Testis (tissue), 3 donors: ENCODE results near the gene MYADML2. TPM values are rescaled to one million over a fixed set of nuclear protein-coding genes. Genes with fewer than 3 reads are reported as not detected.

ENCODE experiments used
- DNase-seq: peaks from one replicate; pipeline ENCODE4 v3.0.0-alpha.2; 2019
- H3K27ac ChIP-seq, 2 donors: fragments of 200-600 bp; sonication (generic); one replicate each; pipeline ENCODE4 v1.5.1; 2019
- H3K27me3 ChIP-seq: fragments of 200-600 bp; sonication (generic); one replicate; pipeline ENCODE4 v1.5.1; 2019
- H3K36me3 ChIP-seq: fragments of 200-600 bp; sonication (generic); one replicate; pipeline ENCODE4 v1.5.1; 2017; ENCODE audit warnings: low read depth; ENCODE audit errors: missing control alignments
- H3K4me1 ChIP-seq: fragments of 200-600 bp; sonication (generic); one replicate; pipeline ENCODE4 v1.5.1; 2019
- H3K4me3 ChIP-seq, 2 donors: fragments of 200-600 bp; sonication (generic); one replicate each; pipeline ENCODE4 v1.5.1; 2017 to 2019
- H3K9me3 ChIP-seq: fragments of 200-600 bp; sonication (generic); one replicate; pipeline ENCODE4 v1.5.1; 2017
- CTCF ChIP-seq, 3 experiments: fragments of 450-650 bp in 2 of 3; fragments of 200-600 bp in 1 of 3; sonication (generic) in 1 of 3; IDR thresholded peaks; one replicate each; pipeline ENCODE4 v1.5.1; 2016 to 2019; ENCODE audit warnings: antibody characterized with exemption in 3 of 3, mild to moderate bottlenecking in 2 of 3, moderate library complexity in 1 of 3
- POLR2A ChIP-seq: fragments of 450-650 bp; IDR thresholded peaks from one replicate; pipeline ENCODE4 v1.6.1; 2017; ENCODE audit warnings: antibody characterized with exemption, mild to moderate bottlenecking, moderate library complexity
- WGBS, 2 donors: methylation state at CpG; one replicate each; pipeline ENCODE4 v1.1.5; 2018; 5-methylcytosine and 5-hydroxymethylcytosine counted together
- intact Hi-C: fragments of 100-400 bp; cut with DNase I; formaldehyde crosslinking; loops from one replicate; pipeline ENCODE4 v1.15.1; 2023; ENCODE audit warnings: low total_unique reads
- polyA plus RNA-seq: library from polyadenylated mRNA; stranded (reverse); fragments of 350-450 nt; fragmentation: Illumina TruSeq; extraction: RNeasy Lipid Tissue Mini Kit (QIAGEN cat#74804); gene quantifications from one replicate; pipeline ENCODE4 v1.2.3, GENCODE V29; 2014; ENCODE audit warnings: low read depth, low replicate concordance; ENCODE audit not compliant: insufficient read depth
- total RNA-seq, 2 donors: library from RNA; depleted of rRNA; stranded (reverse); fragments of >200 nt; gene quantifications; one replicate each; pipeline ENCODE4 v1.2.3, GENCODE V29; 2016

The MYADML2 gene
- total and polyA plus RNA-seq, 3 donors from 2014 or later = 0.16 to 0.57 (median 0.25) TPM

DNA sequence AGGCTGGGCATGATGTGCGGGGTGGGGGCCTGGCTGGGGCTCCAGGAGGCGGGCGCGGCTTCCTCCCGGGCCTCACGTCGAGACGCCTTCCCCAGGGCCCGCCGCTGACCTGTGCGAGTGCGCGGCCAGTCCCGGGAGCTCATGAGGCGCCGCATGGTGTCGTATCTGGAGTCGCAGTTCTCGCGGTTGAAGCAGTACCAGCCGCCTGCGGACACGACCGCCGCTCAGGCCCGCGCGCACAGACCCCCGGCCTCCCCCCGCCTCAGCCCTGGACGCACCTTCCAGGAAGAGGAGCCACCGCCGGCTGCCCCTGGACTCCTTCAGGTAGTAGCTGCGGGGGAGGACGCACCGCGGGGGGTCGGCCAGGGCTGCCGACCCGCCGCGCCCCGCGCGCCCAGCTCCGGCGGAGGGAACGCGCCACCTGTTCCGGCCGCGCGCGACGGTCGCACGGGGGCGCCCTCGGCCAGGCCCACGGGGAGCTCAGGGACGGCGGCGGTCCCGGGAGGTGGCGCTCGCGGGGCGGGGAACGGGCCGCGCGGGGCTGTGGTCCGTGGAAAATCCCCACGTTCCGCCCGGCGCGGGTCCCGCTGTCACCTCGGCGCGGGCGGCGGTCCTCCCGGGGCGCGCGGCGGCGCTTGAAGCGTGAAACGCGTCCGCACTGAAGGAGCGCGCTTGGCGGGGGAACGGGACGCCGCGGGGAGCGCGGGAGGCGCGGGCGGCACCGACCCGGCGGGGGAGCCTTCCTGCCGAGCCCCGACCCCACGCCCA lies 12.5 kb upstream of the MYADML2 start:
- peak; percentile 63 for DNase-seq
- H3K4me1 ChIP-seq = no peaks in the 10 kb centered on the region
- H3K4me3 ChIP-seq = peak overlapping the region; percentile 24 to 34
- no peaks in the 10 kb centered on the region for H3K36me3 ChIP-seq
- no peaks in the 10 kb centered on the region for H3K27me3 ChIP-seq
- no peak overlapping the region for H3K27ac ChIP-seq
- TF ChIP-seq CTCF (IDR thresholded peaks at IDR 0.05) (peak; percentile 60 to 87 (median 78)), POLR2A (no peak)
- 1% methylated on average over 60 of the region's 112 CpGs; no CpG with 5 or more reads in 1 of the 2 donors for WGBS, 2 donors
- intact Hi-C loops = loop anchor here (5.0 kb wide), 1 partner anchor 63 kb away; the partner anchor contains the start of genes CENPX and LRRC45
- no peaks in the 10 kb centered on the region for H3K9me3 ChIP-seq

- Histone ChIP-seq H3K27me3 (no peaks in the 10 kb centered on the region), H3K4me3 (peak overlapping the region in 1 of 2 donors; percentile 34), H3K9me3 (no peaks in the 10 kb centered on the region), H3K27ac (no peak overlapping the region), H3K4me1 (no peaks in the 10 kb centered on the region), H3K36me3 (no peaks in the 10 kb centered on the region)
- no peak for TF ChIP-seq CTCF (IDR thresholded peaks at IDR 0.05)
- TF ChIP-seq POLR2A = no peak
- intact Hi-C loops = no loop called here
- 49 to 54% methylated on average over 2 to 15 of the region's 15 CpGs for WGBS, 2 donors
- DNase-seq = no peak
These were observed 11.8 kb upstream of the MYADML2 start for GRCh38 chr17:81958633-81959342.

DNA sequence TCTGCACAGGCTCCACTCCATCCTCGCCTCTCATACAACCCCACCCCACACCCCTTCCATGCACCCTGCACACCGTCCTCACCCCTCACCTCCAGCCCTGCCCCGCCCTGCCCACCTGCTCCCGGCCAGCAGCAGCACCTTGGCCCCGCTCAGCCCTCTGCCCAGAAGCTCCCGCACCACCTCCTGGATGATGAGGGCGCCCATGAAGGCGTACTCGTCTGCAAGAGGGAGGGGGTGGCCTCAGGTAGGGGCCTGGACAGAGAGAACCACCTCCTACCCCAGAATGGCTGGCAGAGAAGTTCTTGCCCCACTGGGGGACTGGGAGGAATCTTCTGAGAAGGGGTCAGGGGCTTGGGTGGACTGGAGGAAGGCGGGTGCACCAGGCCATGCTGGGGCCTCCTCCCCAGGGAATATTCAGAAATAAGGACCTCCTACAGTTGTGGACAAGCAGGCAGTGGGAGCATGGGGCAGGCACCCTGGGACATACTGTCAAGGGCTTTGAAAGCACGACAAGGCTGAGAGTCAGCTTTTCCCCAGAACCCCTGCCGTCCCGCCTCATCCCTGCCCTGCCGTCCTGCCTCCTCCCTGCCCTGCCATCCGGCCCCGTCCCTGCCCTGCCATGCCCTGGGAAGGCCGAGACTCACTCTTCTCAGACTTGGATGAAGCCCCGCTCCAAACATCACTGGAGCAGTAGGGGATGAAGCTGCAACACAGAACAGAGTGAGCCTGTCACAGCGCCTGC lies 10.8 kb upstream of the MYADML2 start:
- H3K9me3 ChIP-seq = no peaks in the 10 kb centered on the region
- no peaks in the 10 kb centered on the region for H3K4me1 ChIP-seq
- TF ChIP-seq POLR2A = no peak
- TF ChIP-seq CTCF (IDR thresholded peaks at IDR 0.05) = no peak
- H3K27ac ChIP-seq = no peak overlapping the region
- no peak overlapping the region for H3K4me3 ChIP-seq
- intact Hi-C loops = no loop called here
- WGBS, 2 donors = 78 to 88% methylated on average over 14 to 19 of the region's 19 CpGs
- DNase-seq = no peak
- no peaks in the 10 kb centered on the region for H3K27me3 ChIP-seq
- no peaks in the 10 kb centered on the region for H3K36me3 ChIP-seq

DNA sequence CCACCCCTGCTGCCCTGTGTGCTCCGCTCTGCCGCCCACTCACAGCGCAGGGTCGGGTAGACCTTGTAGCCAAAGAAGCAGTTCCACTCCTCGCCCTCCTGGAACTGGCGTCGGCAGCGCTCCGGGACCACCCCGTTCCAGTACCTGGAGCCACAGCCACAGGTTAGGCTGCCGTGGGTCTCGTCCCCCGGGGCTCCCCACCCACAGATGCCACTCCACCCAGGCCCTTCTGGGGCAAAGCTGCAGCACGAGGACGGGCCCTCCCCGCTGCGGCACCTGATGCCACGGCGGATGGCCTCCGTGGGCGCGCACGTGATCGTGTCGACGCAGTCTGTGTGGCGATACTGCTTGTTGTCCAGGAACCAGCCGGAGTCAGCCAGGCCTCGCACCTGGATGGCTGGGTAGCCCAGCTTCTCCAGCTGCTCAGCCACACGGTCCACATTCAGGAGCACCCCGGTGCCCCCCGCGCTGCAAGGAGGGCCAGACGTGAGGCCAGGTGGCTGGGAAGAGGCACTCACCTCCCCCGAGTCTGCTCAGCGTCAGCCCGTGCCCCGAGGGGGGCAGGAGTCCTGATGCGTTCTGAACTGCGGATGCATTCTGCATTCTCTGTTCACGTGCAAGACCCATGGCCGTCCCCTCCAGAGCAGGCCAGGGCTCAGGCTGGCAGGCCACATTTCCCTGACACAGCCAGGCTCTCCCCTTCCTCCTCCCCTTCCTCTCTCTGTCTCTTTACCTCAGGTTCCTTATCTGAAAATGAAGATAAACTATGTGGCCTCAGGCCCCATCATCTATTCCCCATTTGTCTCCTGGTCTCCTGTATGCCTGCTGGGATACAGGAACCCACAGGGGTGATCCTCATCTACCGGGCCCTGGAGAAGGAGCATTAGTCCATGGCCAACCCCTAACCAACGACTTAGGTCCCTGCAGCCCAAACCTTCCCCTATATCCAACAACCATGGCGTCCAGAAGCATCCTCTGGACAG lies 9.9 kb upstream of the MYADML2 start:
- Histone ChIP-seq H3K27me3 (no peaks in the 10 kb centered on the region), H3K4me3 (no peak overlapping the region), H3K9me3 (no peaks in the 10 kb centered on the region), H3K4me1 (no peaks in the 10 kb centered on the region), H3K36me3 (no peaks in the 10 kb centered on the region), H3K27ac (no peak overlapping the region)
- DNase-seq = no peak
- intact Hi-C loops = no loop called here
- TF ChIP-seq CTCF (IDR thresholded peaks at IDR 0.05) (no peak), POLR2A (no peak)
- WGBS, 2 donors = 80 to 87% methylated on average over 33 to 45 of the region's 45 CpGs
